Measurements from ENCODE around the gene PTPN9.
A peak's percentile ranks its signal among the peaks of the same experiment; 100 is the strongest.

Gene PTPN9

GRCh38 chr15:75533945-75534344 is 45.2 kb downstream of the PTPN9 start:
- TF ChIP-seq ZFX (IDR thresholded peaks at IDR 0.05) (no peak), CTCF (conservative IDR thresholded peaks at IDR 0.05) (no peak)
- no peak overlapping the region for H3K27ac ChIP-seq

- TF ChIP-seq ZFX (IDR thresholded peaks at IDR 0.05) (no peak), CTCF (conservative IDR thresholded peaks at IDR 0.05) (peak; percentile 81)
- H3K27ac ChIP-seq = peak overlapping the region; percentile 47
These were observed 46.5 kb downstream of the PTPN9 start for GRCh38 chr15:75532413-75533250.

GRCh38 chr15:75531041-75531450 is 48.1 kb downstream of the PTPN9 start:
- peak overlapping the region; percentile 46 for H3K27ac ChIP-seq
- TF ChIP-seq ZFX (IDR thresholded peaks at IDR 0.05) (no peak), CTCF (conservative IDR thresholded peaks at IDR 0.05) (no peak)

DNA sequence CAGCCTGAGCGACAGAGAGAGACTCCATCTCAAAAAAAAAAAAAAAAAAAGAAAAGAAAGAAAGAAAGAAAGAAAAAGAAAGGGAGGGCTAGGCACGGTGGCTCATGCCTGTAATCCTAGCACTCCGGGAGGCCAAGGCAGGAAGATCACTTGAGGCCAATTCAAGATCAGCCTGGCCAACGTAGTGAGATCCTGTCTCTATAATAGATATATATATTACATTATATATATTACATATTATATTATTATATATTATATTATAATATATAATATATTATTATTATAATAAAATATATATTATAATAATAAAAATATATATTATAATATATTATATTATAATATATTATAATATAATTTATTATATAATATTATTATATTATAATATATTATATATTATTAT is 48.9 kb downstream of the PTPN9 start:
- H3K27ac ChIP-seq = no peak overlapping the region
- TF ChIP-seq ZFX (IDR thresholded peaks at IDR 0.05) (no peak), CTCF (conservative IDR thresholded peaks at IDR 0.05) (no peak)

DNA sequence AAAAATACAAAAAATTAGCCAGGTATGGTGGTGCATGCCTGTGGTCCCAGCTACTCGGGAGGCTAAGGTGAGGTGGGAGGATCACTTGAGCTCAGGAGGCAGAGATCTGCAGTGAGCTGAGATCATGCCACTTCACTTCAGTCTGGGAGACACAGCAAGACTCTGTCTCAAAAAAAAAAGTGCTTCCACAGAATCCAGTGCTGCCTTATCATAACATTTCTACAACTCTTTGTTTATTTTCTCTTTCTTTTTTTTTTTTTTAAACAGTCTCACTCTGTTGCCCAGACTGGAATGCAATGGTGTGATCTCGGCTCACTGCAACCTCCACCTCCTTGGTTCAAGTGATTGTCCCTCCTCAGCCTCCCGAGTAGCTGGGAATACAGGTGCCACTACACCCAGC is 53.4 kb downstream of the PTPN9 start:
- H3K27ac ChIP-seq = peak overlapping the region; percentile 31

DNA sequence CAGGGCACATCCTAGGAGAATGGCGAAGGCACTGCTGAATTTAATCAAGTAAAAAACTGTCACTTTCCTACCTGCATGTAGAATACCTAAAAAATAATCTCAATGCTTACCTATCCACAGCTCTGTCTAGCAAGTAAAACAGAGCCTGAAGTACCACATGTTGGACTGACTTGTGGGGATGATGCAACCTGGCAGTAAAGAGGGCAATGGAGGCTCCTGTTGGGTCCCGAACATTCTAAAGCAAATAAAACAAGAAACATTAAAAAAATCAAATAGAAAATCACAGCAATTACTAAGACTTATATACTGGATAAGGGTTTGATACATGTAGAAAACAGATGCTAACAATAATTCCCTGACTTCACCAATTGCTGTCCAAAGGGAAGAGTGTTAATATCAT is 56.1 kb downstream of the PTPN9 start:
- TF ChIP-seq ZFX (IDR thresholded peaks at IDR 0.05) = no peak
- no peak for TF ChIP-seq CTCF (conservative IDR thresholded peaks at IDR 0.05)
- H3K27ac ChIP-seq = no peak overlapping the region

DNA sequence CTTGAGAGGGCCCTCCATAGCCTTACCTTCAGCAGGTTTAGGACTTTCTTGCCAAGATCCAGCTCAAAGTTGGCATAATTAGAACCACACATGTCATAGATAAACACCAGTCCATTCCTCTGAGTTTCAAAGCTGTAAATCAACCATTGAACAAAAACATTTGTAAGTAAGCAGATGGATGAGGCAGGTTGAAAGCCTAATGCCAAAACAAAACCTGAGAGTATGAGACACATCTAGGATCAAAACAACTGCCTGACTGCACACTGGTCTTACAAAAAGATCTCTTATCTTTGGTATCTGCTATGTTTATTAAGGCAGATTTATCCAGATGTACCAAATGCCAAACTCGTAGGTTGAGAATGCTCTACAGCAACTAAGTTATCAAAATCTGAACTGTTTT is 61.9 kb downstream of the PTPN9 start:
- no peak overlapping the region for H3K27ac ChIP-seq
- no peak for TF ChIP-seq ZFX (IDR thresholded peaks at IDR 0.05)

GRCh38 chr15:75508840-75509532 is 70.1 kb downstream of the PTPN9 start:
- TF ChIP-seq ZFX (IDR thresholded peaks at IDR 0.05) = no peak
- peak; percentile 66 for TF ChIP-seq CTCF (conservative IDR thresholded peaks at IDR 0.05)
- no peak overlapping the region for H3K27ac ChIP-seq
